NK-92 (cell line): Measurements from ENCODE around the gene GSTM3.
"Not testable (repeated sequence)": the region's sequence is repeated elsewhere in the genome, so short reads cannot be mapped to it uniquely, and the experiment has no call there.

ENCODE experiments used
- DNase-seq: peaks from one replicate; lab custom pipeline; 2025; ENCODE audit not compliant: unreplicated experiment; lab: John Stamatoyannopoulos, UW

The GSTM3 gene

DNA sequence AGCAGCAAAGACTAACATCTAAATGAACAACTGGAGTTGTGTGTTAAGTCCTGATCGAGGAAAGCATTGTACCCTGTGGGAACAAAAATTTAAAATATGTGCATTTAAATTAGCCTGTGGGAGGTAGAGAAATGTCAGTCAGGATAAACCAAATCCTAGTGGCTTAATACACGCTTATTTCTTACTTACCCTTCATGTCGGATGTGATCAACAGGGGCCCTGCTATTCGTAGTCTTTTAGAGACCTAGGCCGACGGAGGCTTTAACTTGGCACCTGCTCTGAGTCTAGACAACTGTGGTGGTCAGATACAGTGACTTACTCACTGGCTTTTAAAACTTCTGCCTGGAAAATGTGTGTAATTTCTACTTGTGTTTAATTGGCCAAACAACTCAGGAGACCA is 10.2 kb downstream of the GSTM3 start:
- no peak for DNase-seq

DNA sequence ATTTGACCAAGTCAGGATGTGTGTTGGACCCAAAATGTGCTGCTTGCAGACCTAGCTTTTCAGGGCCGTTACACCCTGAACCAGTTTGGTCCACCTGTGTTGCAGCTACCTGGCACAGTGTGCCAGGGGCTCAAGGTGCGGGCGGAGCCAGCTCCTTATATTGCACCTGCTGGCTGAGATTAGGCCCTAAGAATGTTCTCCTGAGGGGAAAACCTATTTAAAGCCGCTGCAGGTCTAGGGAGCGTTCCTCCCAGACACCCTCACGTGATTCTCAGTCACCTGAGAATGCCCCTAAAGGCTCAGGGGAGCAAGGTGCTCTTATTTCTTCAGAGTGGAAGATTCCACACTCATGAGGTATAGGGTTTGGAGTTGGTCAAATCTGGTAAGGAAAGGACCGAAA is 12.0 kb downstream of the GSTM3 start:
- no peak for DNase-seq

DNA sequence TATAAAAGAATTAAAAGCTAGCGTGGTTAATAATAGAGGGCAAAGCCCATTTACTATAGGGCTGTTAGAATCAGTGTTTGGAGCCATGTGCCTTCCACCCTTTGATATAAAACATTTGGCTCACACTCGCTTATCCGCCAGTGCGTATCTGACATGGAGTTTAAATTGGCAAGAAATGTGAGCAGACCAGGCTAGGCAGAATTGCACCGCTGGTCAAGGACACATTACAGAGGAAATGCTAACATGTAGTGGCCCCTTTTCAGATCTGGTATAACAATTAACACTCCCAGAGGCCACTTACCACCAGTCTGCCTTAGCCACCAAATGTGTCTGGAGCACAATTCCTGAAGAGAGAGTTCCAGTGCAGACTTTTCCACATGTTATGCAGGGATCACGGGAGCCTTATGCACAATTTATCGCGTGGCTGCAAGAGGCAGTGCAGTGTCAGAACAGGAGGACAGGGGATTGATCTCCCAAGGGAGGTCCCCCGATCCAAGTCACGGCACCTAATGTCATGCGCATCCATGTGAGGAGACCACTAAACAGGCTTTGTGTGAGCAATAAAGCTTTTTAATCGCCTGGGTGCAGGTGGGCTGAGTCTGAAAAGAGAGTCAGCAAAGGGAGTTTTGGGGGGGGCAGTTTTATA is 14.0 kb downstream of the GSTM3 start:
- DNase-seq, result no peak

DNA sequence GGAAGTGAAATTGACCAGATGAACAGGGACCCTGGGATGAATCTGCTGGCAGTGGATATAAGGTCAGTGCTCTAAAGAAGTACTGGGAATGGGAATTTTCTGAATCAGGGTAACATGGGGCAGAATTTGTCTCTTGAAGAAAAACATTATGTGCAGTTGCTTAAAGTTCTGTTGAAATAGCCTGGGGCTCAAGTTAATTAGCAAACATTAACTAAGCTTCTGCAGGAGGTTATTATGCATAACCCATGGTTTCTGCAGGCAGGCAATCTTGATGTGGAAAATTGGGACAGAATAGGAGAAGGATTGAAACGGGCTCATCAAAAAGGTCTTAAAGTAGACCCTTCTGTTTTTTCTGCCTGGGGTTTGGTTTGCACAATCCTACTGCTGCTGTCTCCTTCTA is 14.8 kb downstream of the GSTM3 start:
- DNase-seq, result no peak

DNA sequence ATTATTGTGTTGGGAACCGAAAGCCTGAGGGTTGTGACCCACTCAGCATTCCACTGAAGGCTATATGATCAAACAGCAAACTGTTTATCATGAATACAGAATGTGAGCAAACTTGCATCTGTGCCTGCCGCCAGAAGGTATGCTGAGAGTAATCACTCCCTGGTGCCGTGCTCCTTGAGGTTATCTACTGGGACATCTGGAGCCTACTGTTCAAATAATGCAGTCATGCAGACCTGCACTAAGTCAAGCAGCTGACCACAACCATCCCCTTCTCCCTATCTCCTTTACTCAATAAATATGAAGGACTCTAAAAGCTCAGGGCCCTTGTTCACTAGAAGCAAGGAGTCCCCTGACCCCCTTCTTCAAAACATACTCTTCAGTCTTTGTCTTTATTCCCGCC is 15.3 kb downstream of the GSTM3 start:
- DNase-seq, result no peak

DNA sequence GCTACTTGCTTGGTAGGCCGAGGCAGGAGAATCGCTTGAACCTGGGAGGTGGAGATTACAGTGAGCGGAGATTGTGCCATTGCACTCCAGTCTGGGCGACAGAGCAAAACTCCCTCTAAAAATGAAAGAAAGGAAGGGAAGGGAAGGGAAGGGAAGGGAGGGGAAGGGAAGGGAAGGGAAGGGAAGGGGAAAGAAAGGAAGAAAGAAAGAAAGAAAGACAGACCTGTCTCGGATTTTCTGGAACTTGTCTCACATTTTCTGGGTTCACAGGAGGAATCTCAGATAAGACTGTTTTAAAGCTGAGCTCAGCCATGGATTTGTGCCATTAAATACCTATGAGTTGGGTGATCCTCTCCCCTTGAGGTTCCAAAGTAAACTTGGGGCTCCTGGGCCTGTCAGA is 15.9 kb downstream of the GSTM3 start:
- DNase-seq, result no peak

DNA sequence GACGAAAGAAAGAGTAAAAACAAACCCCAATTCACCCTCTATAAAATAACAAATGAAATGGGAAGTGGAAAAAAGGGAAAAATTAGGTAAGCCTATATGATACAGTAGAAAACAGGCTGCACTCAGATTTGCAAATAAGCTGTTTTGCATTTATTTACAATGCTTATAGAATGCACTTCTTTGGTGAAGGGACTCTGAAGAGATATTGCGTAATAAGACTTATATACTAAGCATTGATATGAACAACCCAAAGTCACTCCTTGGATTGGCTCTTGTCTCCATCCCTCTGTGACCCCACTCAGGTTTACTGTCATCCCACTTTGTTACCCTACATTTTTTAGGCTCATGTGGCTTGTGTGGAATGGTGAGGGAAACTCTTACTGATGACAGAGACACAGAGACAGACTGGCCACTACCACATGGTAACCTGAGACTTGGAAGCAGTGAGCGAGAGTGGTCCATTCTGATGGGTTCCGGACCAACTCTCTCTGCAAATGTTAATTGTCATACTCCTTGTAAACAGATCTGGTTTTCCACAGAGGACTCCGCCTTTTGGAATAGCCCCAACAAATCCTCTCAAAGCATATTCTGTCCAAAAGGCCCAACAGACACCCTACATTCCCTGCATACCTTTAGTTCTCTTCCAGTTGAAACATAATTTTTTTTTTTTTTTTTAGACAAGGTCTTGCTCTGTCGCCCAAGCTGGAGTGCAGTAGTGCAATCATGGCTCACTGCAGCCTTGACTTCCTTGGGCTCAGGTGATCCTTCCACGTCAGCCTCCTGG is 17.7 kb downstream of the GSTM3 start:
- DNase-seq, result no peak

DNA sequence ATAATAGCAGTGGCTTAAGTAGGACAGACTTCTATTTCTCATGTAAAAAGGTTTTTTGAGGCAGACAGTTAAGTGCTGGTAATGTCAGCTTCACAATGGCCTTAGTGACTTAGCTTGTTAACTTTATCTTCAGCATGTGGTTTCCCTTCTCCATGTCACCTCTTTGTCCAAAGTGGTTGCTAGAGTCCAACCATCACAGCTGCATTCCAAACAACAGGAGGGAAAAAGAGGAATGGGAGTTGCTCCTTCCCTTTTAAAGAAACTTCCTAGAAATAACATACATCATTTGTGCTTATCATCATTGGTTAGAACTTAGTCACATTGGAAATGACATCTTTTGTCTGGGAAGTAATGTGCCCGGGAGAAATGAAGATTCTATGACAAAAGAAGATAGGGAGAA is 18.9 kb downstream of the GSTM3 start:
- no peak for DNase-seq

DNA sequence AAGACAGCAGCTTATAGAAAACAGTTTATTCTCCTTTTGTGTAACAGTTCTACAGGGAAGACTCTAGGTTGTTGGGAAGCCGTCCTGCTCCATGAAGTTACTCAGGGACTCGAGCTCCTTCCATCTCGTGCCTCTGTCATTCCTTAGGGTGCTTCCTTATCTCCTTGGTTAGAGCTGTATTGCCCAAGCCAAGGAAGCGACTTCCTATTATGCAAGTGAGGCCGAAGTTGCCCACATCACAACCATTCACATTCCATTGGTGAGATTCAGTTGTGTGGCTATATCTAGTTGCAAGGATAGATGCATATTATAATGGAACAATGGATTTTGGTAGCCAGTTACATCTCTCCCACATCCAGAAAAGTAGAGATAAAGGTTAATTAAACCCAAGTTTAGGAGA is 19.8 kb downstream of the GSTM3 start:
- DNase-seq, result no peak

DNA sequence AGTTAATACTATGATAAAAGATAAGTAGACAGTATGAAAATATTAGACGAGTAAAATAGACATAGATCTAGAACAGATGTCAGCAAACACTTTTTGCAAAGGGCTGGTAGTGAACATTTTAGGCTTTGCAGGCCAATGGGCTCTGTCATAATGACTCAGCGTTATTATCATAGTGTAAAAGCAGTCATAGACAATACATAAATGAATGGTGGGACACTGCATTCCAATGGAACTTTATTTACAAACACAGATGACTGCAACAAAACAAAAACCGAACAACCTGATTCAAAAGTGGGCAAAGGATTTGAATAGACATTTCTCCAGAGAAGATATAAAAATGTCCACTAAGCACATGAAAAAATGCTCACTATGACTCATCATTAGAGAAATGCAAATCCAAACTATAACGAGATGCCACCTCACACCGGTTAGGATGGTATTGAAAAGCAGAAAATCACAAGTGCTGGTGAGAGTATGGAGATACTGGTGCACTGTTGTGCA is 21.5 kb downstream of the GSTM3 start:
- DNase-seq, result no peak

DNA sequence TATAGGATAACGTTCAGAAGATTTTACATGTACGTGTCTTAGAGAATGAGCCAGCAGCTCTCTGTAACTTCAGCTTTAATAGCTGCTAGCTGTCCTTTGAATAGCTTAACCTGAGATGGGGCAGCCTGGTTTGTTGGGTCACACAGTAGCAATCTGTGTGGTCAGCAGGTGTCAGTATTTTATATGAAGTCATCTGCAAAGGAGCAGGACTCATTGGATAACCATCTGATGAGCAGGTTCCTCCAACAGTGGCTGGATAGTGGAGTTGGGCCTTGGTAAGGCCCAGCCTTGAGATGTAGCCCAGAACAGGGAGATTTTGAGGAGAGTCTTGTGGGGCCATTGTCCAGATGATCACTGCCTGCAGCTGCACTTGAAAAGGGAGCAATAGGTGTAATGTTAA is 22.3 kb downstream of the GSTM3 start:
- DNase-seq, result no peak

DNA sequence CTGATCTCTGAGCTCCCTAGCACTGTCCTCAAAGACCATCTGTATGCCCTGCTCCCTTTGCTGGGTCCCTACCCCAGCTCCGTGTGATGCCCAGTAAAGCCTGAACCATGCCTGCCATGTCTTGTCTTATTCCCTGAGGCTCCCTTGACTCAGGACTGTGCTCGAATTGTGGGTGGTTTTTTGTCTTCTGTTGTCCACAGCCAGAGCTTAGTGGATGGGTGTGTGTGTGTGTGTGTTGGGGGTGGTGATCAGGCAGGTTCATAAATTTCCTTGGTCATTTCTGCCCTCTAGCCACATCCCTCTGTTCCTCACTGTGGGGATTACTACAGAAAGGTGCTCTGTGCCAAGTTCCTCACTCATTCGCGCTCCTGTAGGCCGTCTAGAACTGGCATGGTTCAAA is 23.1 kb downstream of the GSTM3 start:
- no peak for DNase-seq

DNA sequence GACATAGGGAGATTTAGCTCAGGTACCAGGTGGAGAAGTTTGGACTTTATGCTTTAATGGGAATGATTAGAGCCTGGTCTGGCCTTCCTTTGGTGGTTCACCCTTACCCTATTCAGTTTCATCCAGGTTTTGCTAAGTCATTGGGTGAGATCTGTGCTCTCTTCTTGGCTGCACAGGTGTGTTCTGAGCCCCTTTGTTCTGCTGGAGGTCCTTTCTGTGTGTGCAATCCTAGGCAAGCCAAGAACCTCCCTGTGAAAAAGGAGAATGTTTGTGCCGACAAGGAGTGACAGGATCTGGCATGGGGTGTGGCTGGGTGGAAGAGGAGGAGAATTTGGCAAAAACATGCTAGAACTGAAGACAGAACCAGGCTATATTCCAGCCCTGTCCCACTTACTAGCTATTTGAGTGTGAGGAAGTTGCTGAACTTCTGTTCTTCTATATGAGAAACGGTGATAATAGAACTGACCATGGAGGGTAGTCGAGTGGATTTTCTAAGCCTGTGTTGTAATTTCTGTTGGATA is 24.2 kb downstream of the GSTM3 start:
- no peak for DNase-seq

DNA sequence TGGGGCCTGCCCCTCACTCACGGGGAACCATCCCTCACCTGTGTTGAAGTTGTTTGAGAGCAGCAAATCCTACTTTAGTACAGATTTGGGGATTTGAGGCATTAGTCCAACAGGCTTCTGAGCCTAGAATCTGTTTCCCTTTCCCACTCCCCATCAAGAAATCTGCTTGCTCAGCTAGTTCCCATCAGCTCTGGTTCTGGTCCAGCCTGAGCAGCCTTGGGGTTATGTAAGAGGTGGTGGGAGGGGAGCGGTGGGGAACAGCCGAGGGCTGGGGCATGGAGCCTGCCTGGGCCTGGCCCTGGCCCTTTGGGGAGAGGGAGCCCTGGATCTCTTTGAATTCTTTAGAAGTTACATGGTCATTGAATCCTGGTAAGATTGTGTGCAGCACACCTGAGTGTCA is 24.7 kb downstream of the GSTM3 start:
- no peak for DNase-seq

DNA sequence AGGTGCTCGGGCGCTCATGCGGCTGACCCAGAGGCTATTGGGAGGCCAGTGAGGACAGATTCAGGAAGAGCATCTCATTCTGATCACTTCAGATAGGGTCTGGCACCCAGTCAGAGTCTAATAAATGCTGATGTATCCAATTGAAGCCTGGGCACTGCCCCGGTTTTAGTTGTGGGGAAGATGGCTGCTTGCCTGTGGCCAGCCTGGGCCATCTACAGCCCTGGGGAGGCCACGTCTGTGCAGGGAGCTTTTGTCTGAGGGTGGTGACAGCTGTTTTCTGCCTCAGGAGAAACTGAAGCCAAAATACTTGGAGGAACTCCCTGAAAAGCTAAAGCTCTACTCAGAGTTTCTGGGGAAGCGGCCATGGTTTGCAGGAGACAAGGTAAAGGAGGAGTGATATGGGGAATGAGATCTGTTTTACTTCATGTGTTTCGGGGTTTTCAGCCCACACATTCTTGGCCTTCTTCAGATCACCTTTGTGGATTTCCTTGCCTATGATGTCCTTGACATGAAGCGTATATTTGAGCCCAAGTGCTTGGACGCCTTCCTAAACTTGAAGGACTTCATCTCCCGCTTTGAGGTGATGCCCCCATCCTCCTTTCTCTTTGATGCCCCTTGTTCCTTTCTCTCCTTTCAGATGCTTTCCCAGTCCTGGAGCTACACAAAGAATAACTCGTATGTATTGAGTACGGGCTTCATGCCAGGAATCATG is 26.0 kb downstream of the GSTM3 start:
- DNase-seq, result no peak

DNA sequence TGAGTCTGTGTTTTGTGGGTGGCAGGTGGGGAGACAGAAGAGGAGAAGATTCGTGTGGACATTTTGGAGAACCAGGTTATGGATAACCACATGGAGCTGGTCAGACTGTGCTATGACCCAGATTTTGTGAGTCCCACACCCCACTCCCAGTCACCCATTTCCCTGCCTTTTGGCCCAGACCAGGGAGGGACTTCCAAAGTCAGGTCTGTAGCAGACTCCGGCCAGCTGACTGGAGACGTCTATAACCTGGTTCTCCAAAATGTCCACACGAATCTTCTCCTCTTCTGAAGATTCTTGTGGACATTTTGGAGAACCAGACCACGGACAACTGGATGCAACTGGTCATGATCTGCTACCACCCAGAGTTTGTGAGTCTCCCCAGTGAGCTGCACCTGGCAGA is 27.2 kb downstream of the GSTM3 start:
- no peak for DNase-seq

DNA sequence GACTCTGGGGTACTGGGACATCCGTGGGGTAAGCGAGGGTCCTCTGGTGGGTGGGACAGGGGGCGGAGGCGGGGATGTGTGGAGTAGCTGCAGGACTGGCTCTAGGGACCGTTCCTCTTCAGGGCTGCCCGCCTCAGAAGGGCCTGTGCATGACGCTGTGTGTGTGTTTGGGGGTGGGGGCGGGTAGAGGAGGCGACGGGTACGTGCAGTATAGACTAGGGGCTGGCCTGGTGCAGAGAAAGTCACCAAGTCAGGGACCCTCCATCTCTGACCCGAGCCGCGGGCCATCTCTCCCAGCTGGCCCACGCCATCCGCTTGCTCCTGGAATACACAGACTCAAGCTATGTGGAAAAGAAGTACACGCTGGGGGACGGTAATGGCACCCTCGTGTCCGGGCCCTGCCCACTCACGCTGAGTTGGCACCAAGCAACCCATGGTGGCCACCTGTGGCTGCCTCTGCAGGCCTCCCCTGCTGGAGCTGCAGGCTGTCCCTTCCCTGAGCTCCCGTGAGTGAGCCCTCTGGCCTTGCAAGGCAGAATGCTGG is 28.4 kb downstream of the GSTM3 start:
- no peak for DNase-seq

DNA sequence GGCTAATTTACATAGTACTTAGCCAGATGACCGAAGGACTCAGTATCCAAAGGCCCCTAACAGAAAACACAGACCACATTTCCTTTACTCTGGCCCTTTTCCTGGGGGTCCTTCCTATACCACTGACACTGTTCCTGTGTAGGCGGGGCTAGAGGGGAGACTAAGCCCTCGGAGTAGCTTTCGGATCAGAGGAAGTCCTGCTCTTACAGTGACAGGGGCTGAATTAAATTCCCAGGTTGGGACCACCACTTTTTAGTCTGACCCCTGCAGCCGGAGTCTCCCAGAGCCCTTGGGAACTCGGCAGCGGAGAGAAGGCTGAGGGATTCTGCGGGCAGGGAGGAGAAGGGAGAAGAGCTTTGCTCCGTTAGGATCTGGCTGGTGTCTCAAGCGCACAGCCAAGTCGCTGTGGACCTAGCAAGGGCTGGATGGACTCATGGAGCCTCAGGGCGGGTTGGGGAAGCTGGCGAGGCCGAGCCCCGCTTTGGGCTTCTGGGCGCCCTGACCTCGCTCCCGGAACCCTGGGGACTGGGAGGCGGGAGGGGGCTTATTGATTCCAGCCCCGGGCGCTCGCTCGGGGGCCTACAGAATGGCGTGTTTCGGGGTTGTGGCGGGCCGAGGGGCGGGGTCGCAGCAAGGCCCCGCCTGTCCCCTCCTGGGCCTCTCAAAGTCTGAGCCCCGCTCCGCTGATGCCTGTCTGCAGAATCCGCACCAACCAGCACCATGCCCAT is 29.1 kb downstream of the GSTM3 start, which contains the start of gene GSTM5:
TSS of gene GSTM5 (plus strand) at position 659 of the 728 bp plus-strand sequence. CDS start at position 721, 62 bp downstream.
- not testable (repeated sequence) for DNase-seq

DNA sequence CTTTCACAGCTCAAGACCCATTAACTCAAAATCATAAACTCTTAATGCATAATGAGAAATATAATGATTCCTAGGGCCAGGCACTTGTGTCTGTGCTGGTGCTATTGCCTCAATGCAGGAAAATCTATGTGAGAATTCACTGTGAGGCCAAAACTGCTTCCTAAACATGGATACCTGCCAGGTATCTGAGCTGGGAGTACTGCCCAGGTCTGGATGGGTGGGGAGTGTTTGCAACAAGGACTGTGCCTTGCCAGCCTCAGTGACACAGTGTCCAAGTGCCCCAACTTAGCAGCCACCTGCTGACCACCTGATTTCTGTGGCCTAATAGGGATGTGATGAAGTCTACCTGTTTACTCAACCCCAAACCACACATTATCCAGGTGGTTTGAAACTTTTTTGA is 31.0 kb downstream of the GSTM3 start:
- DNase-seq, result not testable (repeated sequence)

DNA sequence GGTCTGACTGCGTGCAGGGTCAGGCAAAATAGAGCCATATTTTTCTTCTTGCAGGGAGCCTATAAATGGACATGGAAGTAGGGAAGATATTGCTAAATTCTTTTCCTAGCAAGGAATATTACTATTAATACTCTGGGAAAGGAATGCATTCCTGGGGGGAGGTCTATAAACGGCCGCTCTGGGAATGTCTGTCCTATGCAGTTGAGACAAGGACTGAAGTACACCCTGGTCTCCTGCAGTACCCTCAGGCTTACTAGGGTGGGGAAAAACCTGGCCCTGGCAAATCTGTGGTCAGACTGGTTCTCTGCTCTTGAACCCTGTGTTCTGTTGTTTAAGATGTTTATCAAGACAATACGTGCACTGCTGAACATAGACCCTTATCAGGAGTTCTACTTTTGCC is 31.9 kb downstream of the GSTM3 start:
- DNase-seq, result not testable (repeated sequence)

DNA sequence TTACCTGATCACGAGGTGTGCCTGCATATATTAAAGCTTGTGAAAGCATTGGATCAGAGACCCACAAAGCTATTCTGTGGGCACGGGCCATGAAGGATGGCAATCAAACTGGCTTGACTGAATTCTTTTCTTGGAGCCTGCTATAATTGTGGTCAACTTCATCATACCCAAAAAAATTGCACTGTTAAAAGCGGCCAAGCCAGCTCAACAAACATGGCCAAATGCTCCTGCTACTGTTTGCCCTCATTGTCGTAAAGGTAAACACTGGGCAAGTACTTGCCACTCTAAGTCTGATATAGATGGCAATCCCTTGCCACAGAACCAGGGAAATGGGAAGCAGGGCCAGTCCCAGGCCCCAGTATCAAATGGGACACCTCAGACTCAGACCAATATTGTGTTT is 35.4 kb downstream of the GSTM3 start:
- no peak for DNase-seq
